HUDEP-2 (cell line): ENCODE results near the gene CYP46A1.
"Not testable (repeated sequence)": the region's sequence is repeated elsewhere in the genome, so short reads cannot be mapped to it uniquely, and the experiment has no call there.

Source experiments
- DNase-seq, 76 experiments: peaks; one replicate each; lab custom pipeline; 2025; ENCODE audit not compliant: unreplicated experiment in 76 of 76; lab: John Stamatoyannopoulos, UW

CYP46A1 gene

DNA sequence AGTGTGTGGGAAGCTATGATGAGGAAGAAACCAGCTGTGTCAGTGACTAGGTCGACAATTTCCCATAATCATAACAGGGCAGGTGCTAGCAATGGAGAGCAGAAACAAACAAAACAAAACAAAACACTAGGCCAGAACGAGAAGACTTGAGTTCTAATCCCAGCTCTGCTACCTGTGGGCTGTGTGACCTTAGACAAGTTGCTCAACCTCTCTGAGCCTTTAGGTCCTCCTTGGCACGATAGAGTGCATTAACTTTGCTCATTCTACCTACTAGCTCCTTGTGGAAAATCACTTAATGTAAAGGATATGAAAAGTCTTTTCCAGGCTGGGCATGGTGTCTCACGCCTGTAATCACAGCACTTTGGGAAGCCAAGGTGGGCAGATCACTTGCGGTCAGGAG is 27.9 kb upstream of the CYP46A1 start:
- no peak for DNase-seq

DNA sequence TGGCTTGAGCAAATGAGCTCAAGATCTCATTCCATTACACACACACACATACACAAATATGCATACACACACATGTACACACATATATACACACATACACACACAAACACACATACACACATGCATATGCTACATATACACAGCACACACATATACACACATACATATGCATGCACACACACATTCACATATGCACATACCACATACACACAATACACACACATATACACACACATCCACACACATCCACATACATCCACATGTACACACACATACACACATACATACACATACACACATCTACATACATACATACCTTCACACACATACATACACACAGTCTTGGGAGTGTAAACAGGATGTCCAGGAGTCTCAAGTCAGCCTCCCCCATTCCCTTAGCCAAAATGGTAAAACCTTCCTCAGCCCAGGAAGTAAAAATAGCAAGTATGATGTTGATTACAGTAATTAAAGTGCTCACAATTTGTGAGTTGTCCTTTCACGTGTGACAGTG is 26.4 kb upstream of the CYP46A1 start:
- no peak for DNase-seq

GRCh38 chr14:99658218-99658845 is 25.8 kb upstream of the CYP46A1 start:
- no peak for DNase-seq

- DNase-seq: no peak
These were observed 24.8 kb upstream of the CYP46A1 start for GRCh38 chr14:99659333-99659741.

GRCh38 chr14:99660006-99660566 is 24.0 kb upstream of the CYP46A1 start:
- DNase-seq: no peak

DNA sequence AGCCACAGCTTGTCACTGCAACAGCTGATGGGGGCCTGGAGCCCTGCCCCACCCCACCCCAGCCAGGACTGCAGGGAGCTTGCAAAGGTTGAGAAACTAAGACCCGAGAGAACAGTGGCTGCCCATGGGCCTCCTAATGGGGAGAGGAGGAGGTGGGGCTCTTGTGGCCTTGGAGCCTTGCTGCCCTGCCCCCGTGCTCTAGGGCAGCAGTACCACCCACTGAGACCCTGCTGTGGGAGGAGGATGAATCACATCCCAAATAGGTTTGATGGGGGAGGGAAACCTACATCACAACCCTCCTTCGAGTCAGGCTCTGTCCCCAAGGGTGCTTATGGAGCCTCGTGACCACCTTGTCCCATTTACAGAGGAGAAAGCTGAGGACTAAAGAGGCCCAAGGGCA is 23.3 kb upstream of the CYP46A1 start:
- DNase-seq: no peak

GRCh38 chr14:99661206-99661605 is 22.9 kb upstream of the CYP46A1 start:
- not testable (repeated sequence) for DNase-seq

- DNase-seq: no peak
These were observed 21.3 kb upstream of the CYP46A1 start for GRCh38 chr14:99662846-99663245.

- DNase-seq: no peak
These were observed 20.6 kb upstream of the CYP46A1 start for GRCh38 chr14:99663386-99664057.

GRCh38 chr14:99664058-99664936 is 19.8 kb upstream of the CYP46A1 start:
- no peak for DNase-seq

DNA sequence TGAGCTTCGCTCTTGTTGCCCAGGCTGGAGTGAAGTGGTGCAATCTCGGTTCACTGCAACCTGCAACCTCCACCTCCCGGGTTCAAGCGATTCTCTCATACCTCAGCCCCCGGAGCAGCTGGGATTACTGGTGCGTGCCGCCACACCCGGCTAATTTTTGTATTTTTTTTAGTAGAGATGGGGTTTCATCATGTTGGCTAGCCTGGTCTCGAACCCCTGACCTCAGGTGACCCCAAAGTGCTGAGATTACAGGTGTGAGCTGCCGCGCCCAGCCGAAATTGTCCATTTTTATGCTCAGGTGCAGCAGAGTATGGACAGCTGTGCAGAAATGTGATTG is 19.2 kb upstream of the CYP46A1 start:
- DNase-seq: no peak

DNA sequence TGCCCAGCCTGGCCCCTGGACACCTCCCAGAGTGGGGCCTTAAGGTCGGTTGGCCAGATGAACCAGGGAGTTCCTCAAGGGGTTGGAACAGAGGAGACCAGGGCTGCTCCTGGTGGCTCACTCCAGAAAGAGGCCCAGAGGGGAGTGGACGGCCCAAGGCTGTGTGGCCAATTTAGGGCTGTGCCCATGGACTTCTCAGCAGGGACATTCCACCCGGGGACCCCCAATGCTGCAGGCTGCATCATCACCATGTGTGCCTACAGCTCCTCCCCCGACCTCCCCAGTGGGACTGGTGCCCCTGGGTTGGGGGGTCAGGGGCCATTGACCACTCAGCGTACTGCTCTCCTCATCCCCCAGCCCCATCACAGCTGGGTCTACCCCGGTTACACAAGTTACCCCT is 17.6 kb upstream of the CYP46A1 start:
- DNase-seq: no peak

GRCh38 chr14:99667045-99667444 is 17.1 kb upstream of the CYP46A1 start:
- no peak for DNase-seq

DNA sequence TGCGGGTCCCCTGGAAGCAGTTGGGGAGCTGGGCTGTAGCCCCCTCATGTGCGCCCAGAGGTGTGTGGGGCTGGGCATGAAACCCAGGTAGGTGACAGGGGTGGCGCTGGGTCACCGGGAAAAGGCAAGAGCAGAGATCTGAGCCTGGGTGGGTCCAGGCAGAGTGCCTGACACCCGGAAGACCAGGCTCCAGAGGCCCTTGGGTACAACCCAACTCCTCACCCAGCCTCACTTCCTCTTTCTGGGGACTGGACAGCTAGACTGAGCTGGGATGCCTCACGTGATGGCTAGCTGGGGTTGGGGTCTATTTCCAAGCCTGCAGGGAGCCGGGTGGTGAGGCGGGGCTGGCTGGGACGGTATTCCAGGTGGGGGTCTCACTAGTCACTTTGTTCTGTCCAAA is 16.3 kb upstream of the CYP46A1 start:
- DNase-seq: peak in 2 of 76 experiments; percentile 15 to 17

DNA sequence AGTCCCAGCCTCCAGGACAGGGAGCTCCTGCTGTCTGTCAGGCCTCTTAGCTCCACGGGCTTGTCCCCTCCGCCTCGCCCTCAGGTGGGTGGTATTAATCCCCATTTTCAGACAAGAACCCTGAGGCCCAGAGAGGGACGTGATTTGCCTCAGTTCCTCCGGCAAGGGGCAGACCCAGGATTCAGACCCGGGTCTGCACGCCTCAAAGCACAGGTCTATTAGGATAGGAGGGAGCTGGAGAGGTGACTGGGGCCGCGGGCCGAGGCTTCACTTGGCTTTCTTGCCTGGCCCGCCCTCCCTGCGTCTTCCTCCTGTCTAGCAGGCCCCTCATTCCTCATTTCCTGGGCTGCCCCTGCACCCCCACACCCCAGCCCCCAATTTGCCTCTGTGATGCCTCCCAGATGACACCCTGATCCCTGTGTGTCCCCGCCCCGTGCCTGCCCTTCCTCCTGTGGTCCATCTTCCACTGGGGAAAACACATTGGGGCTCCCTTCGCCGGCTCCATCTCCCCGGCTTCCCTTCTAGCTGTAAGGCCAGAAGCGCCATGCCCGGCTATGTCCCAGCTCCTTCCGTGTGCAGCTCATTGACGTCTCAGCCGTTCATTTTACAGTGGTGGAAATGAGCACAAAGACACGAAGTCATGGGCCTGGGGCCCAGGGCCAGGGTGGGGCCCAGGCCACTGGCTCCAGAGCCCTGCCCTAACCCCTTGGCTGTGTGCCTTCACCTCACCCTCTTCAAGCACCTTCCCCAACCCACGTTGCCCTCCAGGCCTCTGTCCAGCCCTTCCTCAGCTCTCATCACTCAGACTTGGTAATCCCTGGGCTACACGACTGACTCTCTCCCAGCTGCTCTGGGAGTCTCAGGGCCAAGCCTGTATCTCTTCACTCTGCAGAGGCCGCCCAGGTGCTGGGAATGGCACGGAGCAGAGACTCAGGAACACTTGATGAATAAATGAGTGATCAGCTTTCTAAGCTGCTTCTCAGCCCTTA is 15.5 kb upstream of the CYP46A1 start:
- no peak for DNase-seq

DNA sequence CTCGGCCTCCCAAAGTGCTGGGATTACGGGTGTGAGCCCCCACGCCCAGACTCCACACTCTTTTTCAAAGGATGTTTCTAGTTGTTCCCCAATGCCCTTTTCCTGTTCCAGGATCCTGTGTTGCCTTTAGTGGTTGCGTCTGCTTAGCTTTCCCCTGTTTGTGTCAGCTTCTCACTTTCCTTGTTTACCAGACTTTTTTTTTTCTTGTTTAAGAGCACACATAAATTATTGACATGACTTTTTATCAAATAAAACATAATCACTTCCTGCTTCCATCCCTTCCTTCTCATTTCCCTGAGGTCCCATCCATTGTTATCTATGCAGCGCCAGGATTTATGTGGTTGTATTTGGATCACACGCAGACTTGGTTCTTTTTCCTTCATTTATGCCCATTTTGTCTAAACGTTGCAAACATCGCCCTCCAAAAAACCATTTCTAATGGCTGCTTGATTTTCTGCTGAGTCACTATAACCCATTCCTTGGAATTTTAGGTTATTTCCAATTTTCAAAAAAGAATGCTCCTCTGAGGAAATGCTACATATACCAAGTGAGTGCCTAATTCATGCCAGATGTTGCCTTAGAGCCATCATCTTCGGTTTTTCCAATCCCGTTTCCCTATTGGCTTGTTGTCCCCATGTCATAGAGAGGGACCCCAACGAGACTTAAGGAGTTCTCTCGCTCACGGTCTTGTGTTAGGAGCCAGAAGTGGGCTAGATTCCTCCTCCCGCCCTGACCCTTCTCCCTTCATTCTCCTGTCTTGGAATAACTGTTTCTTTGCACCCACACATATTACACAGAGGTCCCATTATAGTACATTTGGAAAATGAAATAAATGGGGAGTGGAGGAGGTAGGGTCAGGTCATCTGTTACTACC is 13.5 kb upstream of the CYP46A1 start:
- no peak for DNase-seq

DNA sequence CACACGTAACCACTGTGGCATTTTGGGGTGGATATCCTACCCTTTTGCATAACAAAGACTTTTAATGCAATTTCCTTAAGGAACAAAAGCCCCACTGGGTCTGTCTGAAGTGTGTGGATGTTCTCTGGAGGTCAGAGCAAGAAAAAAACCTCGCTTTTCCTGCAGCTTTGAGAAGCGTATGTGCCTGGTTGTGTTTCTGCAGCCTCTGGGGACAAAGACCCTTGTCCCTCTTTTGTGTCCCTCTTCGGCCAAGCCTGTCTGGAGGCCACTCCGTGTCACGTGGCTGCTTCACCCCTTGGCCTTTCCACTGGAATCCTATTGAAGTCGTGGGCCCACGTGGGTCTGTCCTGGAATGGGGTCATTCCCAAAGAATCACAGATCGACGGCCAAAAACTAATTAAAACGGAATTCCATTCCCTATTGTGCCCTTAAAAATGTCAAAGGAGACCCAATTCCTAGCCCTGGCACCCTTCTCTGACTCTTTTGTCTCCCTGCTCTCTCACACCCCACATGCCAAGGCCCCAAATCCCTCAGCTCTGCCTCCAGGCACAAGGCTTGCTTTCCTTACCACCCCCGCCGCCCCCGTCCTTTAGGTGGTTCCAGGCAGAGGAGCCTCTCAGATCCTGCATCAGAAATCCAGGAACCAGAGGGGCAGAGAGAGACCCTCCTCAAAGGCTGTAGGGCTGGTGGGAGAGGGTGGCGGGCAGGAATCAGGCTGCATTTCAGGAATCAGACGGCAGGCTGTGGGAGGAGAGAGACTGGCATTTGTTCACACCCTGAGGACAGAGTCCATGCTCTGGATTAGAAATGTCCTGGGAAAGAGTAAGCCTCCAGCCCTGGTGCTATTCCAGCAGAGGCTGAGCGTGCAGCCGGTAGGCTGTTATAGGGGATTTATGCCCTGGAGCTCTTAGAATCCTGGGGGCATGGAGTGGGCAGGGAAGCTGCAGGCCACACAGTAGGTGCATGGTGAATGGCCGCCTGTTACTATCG is 12.6 kb upstream of the CYP46A1 start:
- DNase-seq: no peak
